Fibroblast of pulmonary artery (primary cell): ENCODE data around the gene HSD17B2.

Experiments
- DNase-seq: peaks from one replicate; pipeline ENCODE4 v3.0.0-alpha.2; 2010; ENCODE audit warnings: low read depth
- H3K4me3 ChIP-seq: replicated peaks from 2 replicates; pipeline ENCODE4 v1.5.1; 2011; ENCODE audit warnings: low read depth, mild to moderate bottlenecking, control low read depth, low read length, moderate library complexity
- CTCF ChIP-seq: IDR thresholded peaks from 2 replicates; pipeline ENCODE4 v1.5.1; 2011; ENCODE audit warnings: mild to moderate bottlenecking, control low read depth, low read length, inconsistent platforms; ENCODE audit errors: missing control alignments

The HSD17B2 gene

GRCh38 chr16:81996664-81997509, 38.2 kb upstream of the HSD17B2 start:
- H3K4me3 ChIP-seq, result no peak overlapping the region
- peak; percentile 37 for TF ChIP-seq CTCF
- DNase-seq, result peak; percentile 66

DNA sequence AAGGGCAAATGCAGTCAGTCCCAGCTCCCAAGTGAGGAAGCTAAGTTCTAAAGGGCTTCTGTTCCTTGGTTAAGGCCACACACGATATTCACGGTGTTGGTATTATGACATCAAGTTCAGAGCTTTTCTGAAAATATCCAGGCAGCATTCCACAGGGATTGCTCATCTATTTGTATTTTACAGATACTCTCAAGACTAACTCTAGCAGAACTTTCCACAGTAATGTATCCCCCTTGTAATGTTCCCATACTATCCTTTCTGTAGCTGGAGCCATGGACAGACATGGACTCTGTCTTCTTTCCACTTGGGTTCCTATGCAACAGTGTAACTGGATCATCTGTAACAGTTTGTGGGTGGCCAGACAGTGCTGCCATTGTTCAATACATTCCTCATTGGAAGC, 37.3 kb upstream of the HSD17B2 start:
- no peak for TF ChIP-seq CTCF
- no peak overlapping the region for H3K4me3 ChIP-seq
- peak; percentile 80 for DNase-seq

GRCh38 chr16:82002831-82003230, 32.2 kb upstream of the HSD17B2 start:
- DNase-seq, result no peak
- no peak overlapping the region for H3K4me3 ChIP-seq
- TF ChIP-seq CTCF, result no peak

- DNase-seq, result no peak
- no peak for TF ChIP-seq CTCF
- no peak overlapping the region for H3K4me3 ChIP-seq
Measured at GRCh38 chr16:82004601-82005000, 30.5 kb upstream of the HSD17B2 start.

DNA sequence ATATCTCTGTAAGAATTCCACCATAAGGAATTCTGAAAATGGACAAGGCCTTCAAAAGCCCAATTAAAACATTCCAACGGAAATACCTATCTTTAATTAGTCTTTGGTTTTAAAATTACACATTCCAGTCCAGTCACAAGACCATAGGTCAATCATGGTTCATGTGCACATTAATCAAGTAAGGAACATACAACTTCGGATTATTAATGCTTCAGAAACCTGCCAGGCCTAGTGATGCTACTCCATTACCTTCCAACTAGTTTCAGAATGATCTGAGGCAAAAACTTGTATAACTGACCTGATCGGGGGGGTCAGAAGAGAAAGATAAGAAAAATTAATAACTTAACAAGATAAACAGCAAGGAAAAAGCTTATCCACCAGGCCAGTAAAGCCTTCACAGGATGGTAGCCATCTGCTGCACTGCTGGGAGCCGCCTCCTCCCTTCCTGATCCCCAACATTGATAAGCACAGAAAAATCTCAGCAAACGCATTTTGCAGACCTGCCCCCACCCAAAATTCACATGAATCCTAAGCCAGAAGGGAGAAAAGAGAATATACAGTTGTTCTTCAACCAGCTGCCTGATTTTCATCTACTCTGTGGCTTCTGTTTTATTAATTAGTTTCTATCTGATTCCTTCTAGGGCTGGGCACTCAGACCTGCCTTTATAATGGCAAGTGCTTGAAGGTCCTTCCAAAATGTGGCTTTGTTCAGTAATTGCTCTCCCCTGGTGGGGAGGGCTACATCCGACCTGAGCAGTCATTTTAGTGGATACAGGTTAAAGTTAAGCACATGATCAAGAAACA, 29.8 kb upstream of the HSD17B2 start:
- no peak for TF ChIP-seq CTCF
- no peak overlapping the region for H3K4me3 ChIP-seq
- no peak for DNase-seq

GRCh38 chr16:82006036-82006435, 29.0 kb upstream of the HSD17B2 start:
- no peak for TF ChIP-seq CTCF
- no peak overlapping the region for H3K4me3 ChIP-seq
- no peak for DNase-seq

DNA sequence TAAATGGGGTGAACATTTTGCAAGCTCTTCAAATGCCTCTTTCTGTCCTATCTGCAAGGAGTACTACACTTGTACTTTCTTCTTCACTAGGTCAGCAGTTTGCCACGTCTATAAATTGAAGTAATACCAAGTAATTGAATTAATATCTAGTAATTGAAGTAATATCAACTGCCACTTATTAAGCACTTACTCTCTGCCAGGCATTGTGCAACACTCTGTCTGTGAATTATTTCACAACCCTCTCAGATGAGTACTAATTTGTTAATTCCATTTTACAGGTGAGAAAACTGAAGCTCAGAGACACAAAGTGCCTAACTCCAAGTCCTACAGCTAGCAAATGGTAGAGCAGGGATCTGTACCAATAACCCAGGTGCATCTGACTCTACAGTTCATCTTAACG, 27.9 kb upstream of the HSD17B2 start:
- no peak overlapping the region for H3K4me3 ChIP-seq
- no peak for TF ChIP-seq CTCF
- no peak for DNase-seq
